ENCODE measurements around the gene KCNT2.

The KCNT2 gene

GRCh38 chr1:196387766-196388165, 220.5 kb downstream of the KCNT2 start:
- Histone ChIP-seq H2AFZ (ENCODE audit: low read depth, low read length) (no peak overlapping the region), H3K14ac (ENCODE audit: low read length in 2 of 2) (no peak overlapping the region), H3K27me3 (ENCODE audit: control insufficient read depth in 1 of 2, insufficient read depth in 1 of 2, low read length in 2 of 2) (no peaks in the 10 kb centered on the region), H4K91ac (ENCODE audit: low read length) (no peak overlapping the region), H3K4ac (ENCODE audit: low read depth in 1 of 2, low read length in 2 of 2) (no peak overlapping the region), H3K79me1 (replicated peaks; ENCODE audit: low read length, poor library complexity, severe bottlenecking) (no peaks in the 10 kb centered on the region), H2AK5ac (ENCODE audit: low read length, severe bottlenecking) (no peak overlapping the region), H3K9ac (ENCODE audit: low read length) (no peak overlapping the region), H2BK15ac (ENCODE audit: low read depth, poor library complexity, severe bottlenecking) (no peak overlapping the region), H3K4me2 (ENCODE audit: low read length, poor library complexity, severe bottlenecking) (no peak overlapping the region), H4K8ac (ENCODE audit: low read length) (no peak overlapping the region), H3K4me1 (ENCODE audit: control insufficient read depth, insufficient read depth, low read depth, low read length) (no peaks in the 10 kb centered on the region), H3K9me3 (ENCODE audit: control insufficient read depth, low read length) (no peaks in the 10 kb centered on the region), H3K4me3 (ENCODE audit: insufficient read depth in 1 of 2, low read depth in 1 of 2, low read length in 2 of 2) (no peak overlapping the region), H2BK12ac (ENCODE audit: low read length in 2 of 2) (no peak overlapping the region), H2BK5ac (ENCODE audit: low read depth, low read length, poor library complexity, severe bottlenecking) (no peak overlapping the region), H3K23ac (ENCODE audit: low read length in 2 of 2) (no peak overlapping the region), H3K36me3 (ENCODE audit: control insufficient read depth in 1 of 2, insufficient read depth in 2 of 2, low read depth in 1 of 2, low read length in 2 of 2) (no peaks in the 10 kb centered on the region), H3K27ac (ENCODE audit: low read length, poor library complexity, severe bottlenecking) (no peak overlapping the region), H3K18ac (ENCODE audit: low read depth in 1 of 2, low read length in 2 of 2) (no peak overlapping the region), H2BK120ac (ENCODE audit: low read depth, low read length) (no peak overlapping the region)
- WGBS = 88% methylated on average over 1 of the region's 3 CpGs
- DNase-seq = no peak

DNA sequence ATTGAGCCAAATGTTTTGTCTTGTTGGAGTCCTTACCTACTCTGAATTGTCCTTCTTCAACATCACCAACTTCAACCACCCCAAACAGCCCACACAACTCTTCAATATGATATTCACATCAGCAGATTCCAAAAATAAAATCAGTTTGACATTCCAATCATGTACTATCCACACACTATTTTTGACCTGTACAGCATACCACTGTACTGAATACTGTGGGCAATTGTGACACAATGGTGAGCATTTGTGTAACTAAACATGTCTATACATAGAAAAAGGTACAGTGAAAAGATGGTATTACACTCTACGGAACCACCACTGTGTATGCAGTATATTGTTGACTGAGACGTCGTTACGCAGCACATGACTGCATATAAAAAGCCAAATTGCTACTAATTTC, 223.1 kb downstream of the KCNT2 start:
- no peak overlapping the region for H3K27ac ChIP-seq (ENCODE audit: low read length, poor library complexity, severe bottlenecking)
- H2BK120ac ChIP-seq (ENCODE audit: low read depth, low read length) = no peak overlapping the region
- H2BK12ac ChIP-seq (ENCODE audit: low read length in 2 of 2) = no peak overlapping the region
- H3K36me3 ChIP-seq (ENCODE audit: control insufficient read depth in 1 of 2, insufficient read depth in 2 of 2, low read depth in 1 of 2, low read length in 2 of 2) = no peaks in the 10 kb centered on the region
- no peak overlapping the region for H2BK15ac ChIP-seq (ENCODE audit: low read depth, poor library complexity, severe bottlenecking)
- H4K8ac ChIP-seq (ENCODE audit: low read length) = no peak overlapping the region
- H3K4ac ChIP-seq (ENCODE audit: low read depth in 1 of 2, low read length in 2 of 2) = no peak overlapping the region
- H2AK5ac ChIP-seq (ENCODE audit: low read length, severe bottlenecking) = no peak overlapping the region
- no peak overlapping the region for H2BK5ac ChIP-seq (ENCODE audit: low read depth, low read length, poor library complexity, severe bottlenecking)
- no peak for DNase-seq
- no peak overlapping the region for H4K91ac ChIP-seq (ENCODE audit: low read length)
- no peak overlapping the region for H3K23ac ChIP-seq (ENCODE audit: low read length in 2 of 2)
- 94% methylated on average over 4 of the region's 4 CpGs for WGBS
- H3K79me1 ChIP-seq (replicated peaks; ENCODE audit: low read length, poor library complexity, severe bottlenecking) = no peaks in the 10 kb centered on the region
- no peak overlapping the region for H3K14ac ChIP-seq (ENCODE audit: low read length in 2 of 2)
- H3K4me1 ChIP-seq (ENCODE audit: control insufficient read depth, insufficient read depth, low read depth, low read length) = no peaks in the 10 kb centered on the region
- H2AFZ ChIP-seq (ENCODE audit: low read depth, low read length) = no peak overlapping the region
- no peak overlapping the region for H3K18ac ChIP-seq (ENCODE audit: low read depth in 1 of 2, low read length in 2 of 2)
- no peak overlapping the region for H3K4me3 ChIP-seq (ENCODE audit: insufficient read depth in 1 of 2, low read depth in 1 of 2, low read length in 2 of 2)
- no peaks in the 10 kb centered on the region for H3K9me3 ChIP-seq (ENCODE audit: control insufficient read depth, low read length)
- no peaks in the 10 kb centered on the region for H3K27me3 ChIP-seq (ENCODE audit: control insufficient read depth in 1 of 2, insufficient read depth in 1 of 2, low read length in 2 of 2)
- no peak overlapping the region for H3K4me2 ChIP-seq (ENCODE audit: low read length, poor library complexity, severe bottlenecking)
- no peak overlapping the region for H3K9ac ChIP-seq (ENCODE audit: low read length)

GRCh38 chr1:196382383-196382782, 225.9 kb downstream of the KCNT2 start:
- no peak overlapping the region for H3K14ac ChIP-seq (ENCODE audit: low read length in 2 of 2)
- H2AFZ ChIP-seq (ENCODE audit: low read depth, low read length) = no peak overlapping the region
- H3K4ac ChIP-seq (ENCODE audit: low read depth in 1 of 2, low read length in 2 of 2) = no peak overlapping the region
- no peak overlapping the region for H3K4me3 ChIP-seq (ENCODE audit: insufficient read depth in 1 of 2, low read depth in 1 of 2, low read length in 2 of 2)
- WGBS = 94% methylated on average over 6 of the region's 6 CpGs
- no peak overlapping the region for H3K27ac ChIP-seq (ENCODE audit: low read length, poor library complexity, severe bottlenecking)
- H4K91ac ChIP-seq (ENCODE audit: low read length) = no peak overlapping the region
- H3K79me1 ChIP-seq (replicated peaks; ENCODE audit: low read length, poor library complexity, severe bottlenecking) = no peaks in the 10 kb centered on the region
- no peak overlapping the region for H2BK5ac ChIP-seq (ENCODE audit: low read depth, low read length, poor library complexity, severe bottlenecking)
- H3K18ac ChIP-seq (ENCODE audit: low read depth in 1 of 2, low read length in 2 of 2) = no peak overlapping the region
- no peak overlapping the region for H2BK12ac ChIP-seq (ENCODE audit: low read length in 2 of 2)
- no peak overlapping the region for H2BK120ac ChIP-seq (ENCODE audit: low read depth, low read length)
- H3K36me3 ChIP-seq (ENCODE audit: control insufficient read depth in 1 of 2, insufficient read depth in 2 of 2, low read depth in 1 of 2, low read length in 2 of 2) = no peaks in the 10 kb centered on the region
- H3K27me3 ChIP-seq (ENCODE audit: control insufficient read depth in 1 of 2, insufficient read depth in 1 of 2, low read length in 2 of 2) = no peaks in the 10 kb centered on the region
- no peak overlapping the region for H3K9ac ChIP-seq (ENCODE audit: low read length)
- no peak overlapping the region for H3K23ac ChIP-seq (ENCODE audit: low read length in 2 of 2)
- no peak overlapping the region for H3K4me2 ChIP-seq (ENCODE audit: low read length, poor library complexity, severe bottlenecking)
- no peak for DNase-seq
- H4K8ac ChIP-seq (ENCODE audit: low read length) = no peak overlapping the region
- no peak overlapping the region for H2BK15ac ChIP-seq (ENCODE audit: low read depth, poor library complexity, severe bottlenecking)
- no peaks in the 10 kb centered on the region for H3K4me1 ChIP-seq (ENCODE audit: control insufficient read depth, insufficient read depth, low read depth, low read length)
- no peaks in the 10 kb centered on the region for H3K9me3 ChIP-seq (ENCODE audit: control insufficient read depth, low read length)
- no peak overlapping the region for H2AK5ac ChIP-seq (ENCODE audit: low read length, severe bottlenecking)

DNA sequence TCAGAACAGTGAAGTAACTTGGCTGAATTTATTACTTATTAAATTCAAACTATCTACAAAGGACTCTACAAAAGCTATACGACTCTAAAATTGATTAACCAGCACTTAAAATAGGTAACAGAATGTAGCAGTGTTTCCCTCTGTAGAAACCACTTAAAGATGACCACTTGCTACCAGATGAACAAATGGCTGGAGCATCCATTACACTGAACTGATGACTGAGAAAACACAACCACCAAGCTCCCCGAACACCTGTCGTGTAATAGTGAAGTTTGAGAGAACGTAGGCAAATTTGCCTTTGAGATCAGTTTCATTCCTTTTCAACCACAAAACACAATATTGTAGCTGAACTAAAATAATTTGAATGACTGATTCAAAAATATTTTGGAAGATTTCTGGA, 226.7 kb downstream of the KCNT2 start:
- DNase-seq = no peak
- Histone ChIP-seq H3K27ac (ENCODE audit: low read length, poor library complexity, severe bottlenecking) (no peak overlapping the region), H2AFZ (ENCODE audit: low read depth, low read length) (no peak overlapping the region), H2AK5ac (ENCODE audit: low read length, severe bottlenecking) (no peak overlapping the region), H3K4me1 (ENCODE audit: control insufficient read depth, insufficient read depth, low read depth, low read length) (no peaks in the 10 kb centered on the region), H3K18ac (ENCODE audit: low read depth in 1 of 2, low read length in 2 of 2) (no peak overlapping the region), H3K4ac (ENCODE audit: low read depth in 1 of 2, low read length in 2 of 2) (no peak overlapping the region), H3K4me2 (ENCODE audit: low read length, poor library complexity, severe bottlenecking) (no peak overlapping the region), H4K8ac (ENCODE audit: low read length) (no peak overlapping the region), H2BK12ac (ENCODE audit: low read length in 2 of 2) (no peak overlapping the region), H3K14ac (ENCODE audit: low read length in 2 of 2) (no peak overlapping the region), H3K79me1 (replicated peaks; ENCODE audit: low read length, poor library complexity, severe bottlenecking) (no peaks in the 10 kb centered on the region), H3K4me3 (ENCODE audit: insufficient read depth in 1 of 2, low read depth in 1 of 2, low read length in 2 of 2) (no peak overlapping the region), H2BK5ac (ENCODE audit: low read depth, low read length, poor library complexity, severe bottlenecking) (no peak overlapping the region), H3K9ac (ENCODE audit: low read length) (no peak overlapping the region), H2BK15ac (ENCODE audit: low read depth, poor library complexity, severe bottlenecking) (no peak overlapping the region), H3K23ac (ENCODE audit: low read length in 2 of 2) (no peak overlapping the region), H3K36me3 (ENCODE audit: control insufficient read depth in 1 of 2, insufficient read depth in 2 of 2, low read depth in 1 of 2, low read length in 2 of 2) (no peaks in the 10 kb centered on the region), H3K27me3 (ENCODE audit: control insufficient read depth in 1 of 2, insufficient read depth in 1 of 2, low read length in 2 of 2) (no peaks in the 10 kb centered on the region), H2BK120ac (ENCODE audit: low read depth, low read length) (no peak overlapping the region), H3K9me3 (ENCODE audit: control insufficient read depth, low read length) (no peaks in the 10 kb centered on the region), H4K91ac (ENCODE audit: low read length) (no peak overlapping the region)
- WGBS = 100% methylated on average over 3 of the region's 4 CpGs

All from mesenchymal stem cell (in vitro differentiated cells and primary cell).